ENCODE data around the gene SYT8. TPM values are rescaled to one million over a fixed set of nuclear protein-coding genes. Genes with fewer than 3 reads are reported as not detected.
A peak's percentile ranks its signal among the peaks of the same experiment; 100 is the strongest.

SYT8 gene
- total RNA-seq, 2 donors from 2014 or later: not detected

- H3K36me3 Mint-ChIP-seq (ENCODE audit: insufficient read depth in 2 of 2): peaks cover 2 to 3% of the 10 kb centered on the region in 2 donors
- peak overlapping the region; percentile 19 to 93 for H3K4me3 Mint-ChIP-seq
- no peaks in the 10 kb centered on the region for H3K9me3 Mint-ChIP-seq
- DNase-seq (no peak), ATAC-seq (replicated peaks in 1 of 2) (no peak)
- no peak overlapping the region for H3K27ac Mint-ChIP-seq
- H3K27me3 Mint-ChIP-seq (ENCODE audit: low read depth): no peaks in the 10 kb centered on the region
- peaks cover 29% of the 10 kb centered on the region for H3K4me1 Mint-ChIP-seq (ENCODE audit: low read depth)
Measured at GRCh38 chr11:1856306-1857005, 21.7 kb downstream of the SYT8 start.

GRCh38 chr11:1857064-1857463 is 22.3 kb downstream of the SYT8 start:
- peaks cover 23% of the 10 kb centered on the region for H3K4me1 Mint-ChIP-seq (ENCODE audit: low read depth)
- no peaks in the 10 kb centered on the region for H3K9me3 Mint-ChIP-seq
- H3K27ac Mint-ChIP-seq: no peak overlapping the region
- peaks cover 2 to 3% of the 10 kb centered on the region in 2 donors for H3K36me3 Mint-ChIP-seq (ENCODE audit: insufficient read depth in 2 of 2)
- DNase-seq (no peak), ATAC-seq (replicated peaks in 1 of 2) (no peak)
- H3K27me3 Mint-ChIP-seq (ENCODE audit: low read depth): no peaks in the 10 kb centered on the region
- no peak overlapping the region for H3K4me3 Mint-ChIP-seq

GRCh38 chr11:1858154-1858553 is 23.4 kb downstream of the SYT8 start:
- no peak for DNase-seq
- H3K27me3 Mint-ChIP-seq (ENCODE audit: low read depth): no peaks in the 10 kb centered on the region
- no peak overlapping the region for H3K4me3 Mint-ChIP-seq
- H3K9me3 Mint-ChIP-seq: no peaks in the 10 kb centered on the region
- H3K36me3 Mint-ChIP-seq (ENCODE audit: insufficient read depth in 2 of 2): peaks cover 0 to under 1% of the 10 kb centered on the region in 2 donors
- no peak overlapping the region for H3K27ac Mint-ChIP-seq
- peaks cover 12% of the 10 kb centered on the region for H3K4me1 Mint-ChIP-seq (ENCODE audit: low read depth)
- no peak for ATAC-seq (replicated peaks in 1 of 2)

GRCh38 chr11:1858576-1858975 is 23.8 kb downstream of the SYT8 start:
- Mint-ChIP-seq H3K4me3 (no peak overlapping the region), H3K36me3 (ENCODE audit: insufficient read depth in 2 of 2) (no peaks in the 10 kb centered on the region), H3K27me3 (ENCODE audit: low read depth) (no peaks in the 10 kb centered on the region), H3K9me3 (no peaks in the 10 kb centered on the region), H3K27ac (no peak overlapping the region), H3K4me1 (ENCODE audit: low read depth) (peaks cover 10% of the 10 kb centered on the region)
- ATAC-seq (replicated peaks in 1 of 2) (no peak), DNase-seq (no peak)

GRCh38 chr11:1859004-1859403 is 24.2 kb downstream of the SYT8 start:
- Mint-ChIP-seq H3K9me3 (no peaks in the 10 kb centered on the region), H3K27ac (no peak overlapping the region), H3K4me1 (ENCODE audit: low read depth) (peaks cover 10% of the 10 kb centered on the region), H3K27me3 (ENCODE audit: low read depth) (no peaks in the 10 kb centered on the region), H3K36me3 (ENCODE audit: insufficient read depth in 2 of 2) (no peaks in the 10 kb centered on the region), H3K4me3 (no peak overlapping the region)
- no peak for DNase-seq
- no peak for ATAC-seq (replicated peaks in 1 of 2)

- DNase-seq (no peak), ATAC-seq (replicated peaks in 1 of 2) (no peak)
- no peaks in the 10 kb centered on the region for H3K27me3 Mint-ChIP-seq (ENCODE audit: low read depth)
- no peaks in the 10 kb centered on the region for H3K36me3 Mint-ChIP-seq (ENCODE audit: insufficient read depth in 2 of 2)
- no peaks in the 10 kb centered on the region for H3K9me3 Mint-ChIP-seq
- H3K4me3 Mint-ChIP-seq: no peak overlapping the region
- H3K27ac Mint-ChIP-seq: no peak overlapping the region
- H3K4me1 Mint-ChIP-seq (ENCODE audit: low read depth): peaks cover 4% of the 10 kb centered on the region
Measured at GRCh38 chr11:1860108-1860507, 25.3 kb downstream of the SYT8 start.

- H3K9me3 Mint-ChIP-seq: no peaks in the 10 kb centered on the region
- ATAC-seq (replicated peaks in 1 of 2) (no peak), DNase-seq (no peak)
- H3K4me1 Mint-ChIP-seq (ENCODE audit: low read depth): no peaks in the 10 kb centered on the region
- no peak overlapping the region for H3K27ac Mint-ChIP-seq
- H3K36me3 Mint-ChIP-seq (ENCODE audit: insufficient read depth in 2 of 2): no peaks in the 10 kb centered on the region
- no peaks in the 10 kb centered on the region for H3K27me3 Mint-ChIP-seq (ENCODE audit: low read depth)
- no peak overlapping the region for H3K4me3 Mint-ChIP-seq
Measured at GRCh38 chr11:1861435-1862411, 26.9 kb downstream of the SYT8 start.

GRCh38 chr11:1862588-1863351 is 28.0 kb downstream of the SYT8 start:
- ATAC-seq (replicated peaks in 1 of 2): peak in 1 of 2 donors; percentile 18
- Mint-ChIP-seq H3K36me3 (ENCODE audit: insufficient read depth in 2 of 2) (no peaks in the 10 kb centered on the region), H3K27ac (no peak overlapping the region), H3K4me1 (ENCODE audit: low read depth) (no peaks in the 10 kb centered on the region), H3K4me3 (no peak overlapping the region), H3K9me3 (no peaks in the 10 kb centered on the region), H3K27me3 (ENCODE audit: low read depth) (no peaks in the 10 kb centered on the region)
- DNase-seq: no peak

GRCh38 chr11:1863352-1864216 is 28.8 kb downstream of the SYT8 start:
- no peaks in the 10 kb centered on the region for H3K9me3 Mint-ChIP-seq
- H3K4me1 Mint-ChIP-seq (ENCODE audit: low read depth): no peaks in the 10 kb centered on the region
- H3K36me3 Mint-ChIP-seq (ENCODE audit: insufficient read depth in 2 of 2): no peaks in the 10 kb centered on the region
- no peaks in the 10 kb centered on the region for H3K27me3 Mint-ChIP-seq (ENCODE audit: low read depth)
- ATAC-seq (replicated peaks in 1 of 2): no peak
- H3K27ac Mint-ChIP-seq: no peak overlapping the region
- no peak for DNase-seq
- no peak overlapping the region for H3K4me3 Mint-ChIP-seq

GRCh38 chr11:1864231-1864630 is 29.4 kb downstream of the SYT8 start:
- no peak for DNase-seq
- H3K4me1 Mint-ChIP-seq (ENCODE audit: low read depth): peaks cover 5% of the 10 kb centered on the region
- no peak for ATAC-seq (replicated peaks in 1 of 2)
- peaks cover 0 to 2% of the 10 kb centered on the region in 2 donors for H3K36me3 Mint-ChIP-seq (ENCODE audit: insufficient read depth in 2 of 2)
- H3K9me3 Mint-ChIP-seq: no peaks in the 10 kb centered on the region
- no peak overlapping the region for H3K4me3 Mint-ChIP-seq
- H3K27ac Mint-ChIP-seq: no peak overlapping the region
- no peaks in the 10 kb centered on the region for H3K27me3 Mint-ChIP-seq (ENCODE audit: low read depth)

- Mint-ChIP-seq H3K27ac (no peak overlapping the region), H3K4me1 (ENCODE audit: low read depth) (peaks cover 13% of the 10 kb centered on the region), H3K27me3 (ENCODE audit: low read depth) (no peaks in the 10 kb centered on the region), H3K9me3 (no peaks in the 10 kb centered on the region), H3K4me3 (no peak overlapping the region), H3K36me3 (ENCODE audit: insufficient read depth in 2 of 2) (peaks cover 1 to 2% of the 10 kb centered on the region in 2 donors)
- DNase-seq: no peak
- ATAC-seq (replicated peaks in 1 of 2): no peak
Measured at GRCh38 chr11:1864831-1865665, 30.3 kb downstream of the SYT8 start.
